CD4-positive, alpha-beta memory T cell (primary cell): ENCODE data around the gene MSI1. TPM values are rescaled to one million over a fixed set of nuclear protein-coding genes. Genes with fewer than 3 reads are reported as not detected.

Experiments
- CTCF ChIA-PET: fragments of 350-600 bp; sonication (Branson Sonifier 250); formaldehyde crosslinking; loops from one replicate; lab custom pipeline; 2021; ENCODE audit warnings: inconsistent platforms; ENCODE audit not compliant: partially characterized antibody; lab: Charles Lee
- POLR2A ChIA-PET: fragments of 350-600 bp; sonication (Branson Sonifier 250); formaldehyde crosslinking; loops from one replicate; lab custom pipeline; 2021; ENCODE audit not compliant: partially characterized antibody; lab: Charles Lee
- DNase-seq, 5 donors: peaks; one replicate each; pipeline versions ENCODE4 v3.0.0 to v3.0.0-alpha.2; 2020 to 2022; ENCODE audit warnings: mixed read lengths in 1 of 5
- H3K27ac ChIP-seq: one replicate; pipeline ENCODE4 v1.7.0; 2013; ENCODE audit warnings: low read depth, low read length
- H3K27me3 ChIP-seq: 2 replicates; pipeline ENCODE4 v1.7.0; 2013; ENCODE audit warnings: mild to moderate bottlenecking, low read length, moderate library complexity; ENCODE audit not compliant: insufficient read depth
- H3K36me3 ChIP-seq: 2 replicates; pipeline ENCODE4 v1.7.0; 2013; ENCODE audit warnings: mild to moderate bottlenecking, low read length, moderate library complexity; ENCODE audit not compliant: insufficient read depth
- H3K4me1 ChIP-seq: 2 replicates; pipeline ENCODE4 v1.7.0; 2013; ENCODE audit warnings: mild to moderate bottlenecking, low read length, moderate library complexity; ENCODE audit not compliant: insufficient read depth
- H3K4me3 ChIP-seq, 2 donors: one replicate each; pipeline ENCODE4 v1.7.0; 2013; ENCODE audit warnings: low read length in 2 of 2, mild to moderate bottlenecking in 1 of 2
- H3K9me3 ChIP-seq, 2 donors: one replicate each; pipeline ENCODE4 v1.7.0; 2013; ENCODE audit warnings: low read length in 2 of 2, control low read depth in 1 of 2; ENCODE audit not compliant: control insufficient read depth in 1 of 2
- H3K27ac Mint-ChIP-seq, 7 donors: one replicate each; pipeline ENCODE4 v1.8.0; 2020 to 2021; ENCODE audit warnings: mixed read lengths in 7 of 7, mild to moderate bottlenecking in 6 of 7, inconsistent platforms in 3 of 7, moderate library complexity in 3 of 7
- H3K27me3 Mint-ChIP-seq, 2 donors: one replicate each; pipeline ENCODE4 v1.8.0; 2020 to 2021; ENCODE audit warnings: mixed read lengths in 2 of 2
- H3K36me3 Mint-ChIP-seq, 2 donors: one replicate each; pipeline ENCODE4 v1.8.0; 2020 to 2021; ENCODE audit warnings: mixed read lengths in 2 of 2, inconsistent platforms in 1 of 2, mild to moderate bottlenecking in 1 of 2
- H3K4me1 Mint-ChIP-seq, 4 donors: one replicate each; pipeline ENCODE4 v1.8.0; 2020 to 2021; ENCODE audit warnings: mixed read lengths in 4 of 4, mild to moderate bottlenecking in 1 of 4
- H3K4me3 Mint-ChIP-seq, 8 donors: one replicate each; pipeline ENCODE4 v1.8.0; 2020 to 2021; ENCODE audit warnings: mixed read lengths in 8 of 8, mild to moderate bottlenecking in 7 of 8, moderate library complexity in 6 of 8, inconsistent platforms in 3 of 8
- H3K9me3 Mint-ChIP-seq, 8 donors: one replicate each; pipeline ENCODE4 v1.8.0; 2020 to 2021; ENCODE audit warnings: mixed read lengths in 8 of 8, mild to moderate bottlenecking in 5 of 8, inconsistent platforms in 3 of 8, moderate library complexity in 1 of 8
- intact Hi-C: fragments of 100-400 bp; cut with micrococcal nuclease; formaldehyde crosslinking; loops from one replicate; pipeline ENCODE4 v1.15.1; 2023
- polyA plus RNA-seq, 2 donors: library from polyadenylated mRNA; unstranded; fragments of 300-500 nt; fragmentation: Illumina TruSeq; gene quantifications; one replicate each; pipeline ENCODE4 v1.2.3, GENCODE V29; 2021
- total RNA-seq, 2 experiments: library from RNA; stranded (reverse); gene quantifications; one replicate each; pipeline ENCODE4 v1.2.3, GENCODE V29; 2021

MSI1 gene
- total and polyA plus RNA-seq, 4 experiments from 2014 or later: not detected

DNA sequence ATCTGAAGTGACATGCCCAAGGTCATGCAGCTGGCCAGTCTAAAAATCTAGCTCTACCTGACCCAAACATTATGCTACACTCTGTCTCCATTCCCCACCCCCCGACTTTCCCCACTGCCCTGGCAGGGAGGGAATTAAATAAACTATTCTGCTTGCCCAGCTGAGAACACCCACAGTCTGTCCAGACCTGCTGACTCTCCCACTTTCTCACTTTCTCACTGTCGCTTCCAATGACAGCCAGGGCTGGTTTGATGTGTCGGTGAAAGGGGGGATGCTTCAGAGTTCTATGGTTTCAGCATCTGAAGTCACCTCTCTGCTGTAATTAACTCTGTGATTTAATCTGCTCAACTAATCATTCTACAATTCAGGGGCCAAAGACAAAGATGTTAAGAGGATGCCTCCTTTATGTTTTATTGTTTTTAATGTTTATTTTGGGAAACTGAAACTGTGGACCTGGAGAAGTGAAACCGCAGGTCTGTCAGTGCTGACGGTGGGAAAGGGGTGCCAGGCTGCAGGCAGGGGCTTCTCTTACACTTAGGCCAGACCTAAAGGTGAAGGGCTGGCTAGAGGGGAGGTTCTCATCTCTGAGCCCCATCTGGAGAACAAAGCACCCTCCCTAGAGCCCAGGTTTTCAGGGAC, 8.1 kb upstream of the MSI1 start:
- Mint-ChIP-seq H3K36me3 (no peaks in the 10 kb centered on the region), H3K27me3 (peaks cover 44 to 53% of the 10 kb centered on the region in 2 donors), H3K9me3 (no peaks in the 10 kb centered on the region), H3K27ac (no peak overlapping the region), H3K4me3 (no peak overlapping the region), H3K4me1 (no peaks in the 10 kb centered on the region)
- Histone ChIP-seq H3K4me3 (no peak overlapping the region), H3K27me3 (peaks cover 14% of the 10 kb centered on the region), H3K4me1 (no peaks in the 10 kb centered on the region), H3K36me3 (no peaks in the 10 kb centered on the region), H3K9me3 (no peaks in the 10 kb centered on the region), H3K27ac (no peak overlapping the region)
- intact Hi-C loops: no loop called here
- no peak for DNase-seq
- ChIA-PET POLR2A (no interaction called here), CTCF (no interaction called here)

DNA sequence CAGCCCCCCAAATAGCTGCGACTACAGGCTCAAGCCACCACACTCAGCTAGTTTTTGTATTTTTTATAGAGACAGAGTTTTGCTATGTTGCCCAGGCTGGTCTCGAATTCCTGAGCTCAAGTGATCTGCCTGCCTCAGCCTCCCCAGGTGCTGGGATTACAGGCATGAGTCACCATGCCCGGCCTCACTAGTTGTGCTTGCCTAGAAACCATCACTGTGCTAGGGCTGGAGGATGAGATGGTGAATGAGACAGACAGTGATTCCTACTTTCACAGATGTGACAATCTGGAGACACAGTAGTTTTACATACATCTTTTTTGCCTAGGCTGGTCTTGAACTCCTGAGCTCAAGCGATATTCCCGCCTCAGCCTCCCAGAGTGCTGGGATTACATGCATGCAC, 7.5 kb upstream of the MSI1 start:
- POLR2A ChIA-PET: no interaction called here
- Mint-ChIP-seq H3K27ac (no peak overlapping the region), H3K4me1 (no peaks in the 10 kb centered on the region), H3K27me3 (peaks cover 42 to 54% of the 10 kb centered on the region in 2 donors), H3K36me3 (no peaks in the 10 kb centered on the region), H3K4me3 (no peak overlapping the region), H3K9me3 (no peaks in the 10 kb centered on the region)
- no peak for DNase-seq
- Histone ChIP-seq H3K4me1 (no peaks in the 10 kb centered on the region), H3K9me3 (no peaks in the 10 kb centered on the region), H3K27ac (no peak overlapping the region), H3K36me3 (no peaks in the 10 kb centered on the region), H3K4me3 (no peak overlapping the region), H3K27me3 (peaks cover 13% of the 10 kb centered on the region)
- intact Hi-C loops: no loop called here
- CTCF ChIA-PET: no interaction called here

DNA sequence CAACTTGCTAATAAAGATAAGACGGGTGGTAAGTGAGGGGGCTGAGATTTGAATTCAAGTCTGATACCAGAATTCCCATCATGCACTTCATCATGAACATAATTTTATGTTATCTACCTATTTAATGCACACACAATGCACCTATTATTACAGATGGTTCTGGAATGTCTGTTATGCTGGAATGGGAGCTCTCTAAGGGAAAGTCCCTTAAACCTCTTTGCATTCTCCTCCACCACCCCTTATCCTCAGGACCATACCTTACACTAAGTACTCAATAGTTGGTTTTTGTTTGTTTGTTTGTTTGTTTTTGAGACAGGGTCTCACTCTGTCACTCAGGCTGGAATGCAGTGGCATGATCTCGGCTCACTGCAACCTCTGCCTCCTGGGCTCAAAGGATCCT, 7.0 kb upstream of the MSI1 start:
- no peaks in the 10 kb centered on the region for H3K36me3 ChIP-seq
- ChIA-PET CTCF (no interaction called here), POLR2A (no interaction called here)
- no peak overlapping the region for H3K27ac ChIP-seq
- peaks cover 16% of the 10 kb centered on the region for H3K27me3 ChIP-seq
- Mint-ChIP-seq H3K4me3 (no peak overlapping the region), H3K27me3 (peaks cover 43 to 56% of the 10 kb centered on the region in 2 donors), H3K9me3 (no peaks in the 10 kb centered on the region), H3K4me1 (peaks cover 0 to under 1% (median 0%) of the 10 kb centered on the region in 4 donors), H3K27ac (no peak overlapping the region), H3K36me3 (no peaks in the 10 kb centered on the region)
- no peaks in the 10 kb centered on the region for H3K9me3 ChIP-seq
- no peak for DNase-seq
- H3K4me1 ChIP-seq: no peaks in the 10 kb centered on the region
- intact Hi-C loops: no loop called here
- H3K4me3 ChIP-seq: no peak overlapping the region

DNA sequence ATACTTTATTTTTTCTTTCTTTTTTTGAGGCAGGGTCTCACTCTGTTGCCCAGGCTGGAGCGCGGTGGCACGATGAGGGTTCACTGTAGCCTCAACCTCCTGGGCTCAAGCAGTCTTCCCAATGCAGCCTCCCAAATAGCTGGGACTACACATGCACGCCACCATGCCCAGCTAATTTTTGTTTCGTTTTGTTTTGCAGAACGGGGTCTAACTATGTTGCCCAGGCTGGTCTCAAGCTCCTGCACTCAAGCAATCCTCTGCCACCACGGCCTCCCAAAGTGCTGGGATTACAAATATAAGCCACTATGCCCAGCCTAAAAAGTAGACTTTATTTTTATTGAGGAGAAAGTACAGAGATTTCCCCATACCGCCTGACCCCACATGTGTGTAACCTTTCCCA, 4.7 kb upstream of the MSI1 start:
- H3K36me3 Mint-ChIP-seq: no peaks in the 10 kb centered on the region
- H3K4me1 ChIP-seq: peaks cover 8% of the 10 kb centered on the region
- intact Hi-C loops: no loop called here
- H3K27me3 ChIP-seq: peaks cover 31% of the 10 kb centered on the region
- no peaks in the 10 kb centered on the region for H3K36me3 ChIP-seq
- peaks cover 2 to 15% (median 7%) of the 10 kb centered on the region in 4 donors for H3K4me1 Mint-ChIP-seq
- ChIA-PET POLR2A (no interaction called here), CTCF (interaction anchor here (1.4 kb wide), 1 partner anchor 16 kb away, joined by 3 read pairs; no protein-coding TSS in a partner anchor)
- H3K9me3 ChIP-seq: no peaks in the 10 kb centered on the region
- H3K9me3 Mint-ChIP-seq: no peaks in the 10 kb centered on the region
- no peak overlapping the region for H3K4me3 ChIP-seq
- no peak for DNase-seq
- no peak overlapping the region for H3K4me3 Mint-ChIP-seq
- H3K27me3 Mint-ChIP-seq: peaks cover 53 to 64% of the 10 kb centered on the region in 2 donors
- no peak overlapping the region for H3K27ac Mint-ChIP-seq
- no peak overlapping the region for H3K27ac ChIP-seq

DNA sequence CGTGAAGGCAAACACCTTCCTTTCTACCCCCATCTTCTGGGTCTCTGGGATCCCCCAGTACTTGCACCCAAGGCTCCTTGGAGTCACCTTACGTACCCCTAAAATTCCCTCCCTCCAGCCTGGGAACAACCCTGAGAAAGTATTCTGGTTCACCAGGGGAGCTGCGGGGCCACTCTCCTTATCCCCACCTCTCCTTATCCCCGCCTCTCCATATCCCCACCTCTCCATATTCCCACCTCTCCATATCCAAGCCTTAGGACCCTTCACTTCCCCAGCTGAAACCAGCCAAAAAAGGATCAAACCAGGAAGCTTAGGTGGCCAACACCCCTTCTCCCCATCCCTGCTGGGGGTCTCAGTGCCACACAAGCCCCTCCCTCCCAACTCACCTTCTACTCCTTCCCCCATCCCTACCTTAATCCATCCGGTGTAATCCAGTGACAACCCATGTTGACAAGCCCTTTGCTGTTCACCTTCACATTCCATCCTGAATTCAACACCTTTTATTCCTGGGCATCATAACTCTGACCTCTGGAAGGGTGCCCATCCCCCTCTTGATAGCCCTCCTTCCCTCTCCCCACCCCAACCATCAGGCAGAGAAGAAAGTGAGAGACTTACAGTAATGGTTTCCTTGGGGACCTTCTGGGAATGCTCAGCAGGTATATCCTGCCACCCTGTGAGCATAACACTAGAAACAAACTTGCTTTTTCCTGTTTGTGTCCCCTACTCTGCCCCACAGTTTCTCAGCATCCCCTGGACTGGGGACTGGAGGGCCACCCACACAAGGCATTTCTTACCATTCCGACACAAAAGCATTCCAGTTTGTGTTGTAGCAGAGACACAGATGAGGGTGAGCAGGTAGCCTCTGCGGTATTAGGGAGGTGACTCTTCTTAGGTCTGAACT, 1.6 kb upstream of the MSI1 start:
- peaks cover 4 to 28% (median 10%) of the 10 kb centered on the region in 4 donors for H3K4me1 Mint-ChIP-seq
- no peaks in the 10 kb centered on the region for H3K9me3 Mint-ChIP-seq
- Histone ChIP-seq H3K9me3 (no peaks in the 10 kb centered on the region), H3K36me3 (no peaks in the 10 kb centered on the region), H3K27ac (no peak overlapping the region), H3K27me3 (peaks cover 36% of the 10 kb centered on the region), H3K4me3 (no peak overlapping the region), H3K4me1 (peaks cover 15% of the 10 kb centered on the region)
- CTCF ChIA-PET: no interaction called here
- POLR2A ChIA-PET: no interaction called here
- no peaks in the 10 kb centered on the region for H3K36me3 Mint-ChIP-seq
- no peak overlapping the region for H3K27ac Mint-ChIP-seq
- peak overlapping the region; percentile 56 to 88 (median 75) for H3K4me3 Mint-ChIP-seq
- no peak for DNase-seq
- intact Hi-C loops: no loop called here
- H3K27me3 Mint-ChIP-seq: peaks cover 63 to 68% of the 10 kb centered on the region in 2 donors

DNA sequence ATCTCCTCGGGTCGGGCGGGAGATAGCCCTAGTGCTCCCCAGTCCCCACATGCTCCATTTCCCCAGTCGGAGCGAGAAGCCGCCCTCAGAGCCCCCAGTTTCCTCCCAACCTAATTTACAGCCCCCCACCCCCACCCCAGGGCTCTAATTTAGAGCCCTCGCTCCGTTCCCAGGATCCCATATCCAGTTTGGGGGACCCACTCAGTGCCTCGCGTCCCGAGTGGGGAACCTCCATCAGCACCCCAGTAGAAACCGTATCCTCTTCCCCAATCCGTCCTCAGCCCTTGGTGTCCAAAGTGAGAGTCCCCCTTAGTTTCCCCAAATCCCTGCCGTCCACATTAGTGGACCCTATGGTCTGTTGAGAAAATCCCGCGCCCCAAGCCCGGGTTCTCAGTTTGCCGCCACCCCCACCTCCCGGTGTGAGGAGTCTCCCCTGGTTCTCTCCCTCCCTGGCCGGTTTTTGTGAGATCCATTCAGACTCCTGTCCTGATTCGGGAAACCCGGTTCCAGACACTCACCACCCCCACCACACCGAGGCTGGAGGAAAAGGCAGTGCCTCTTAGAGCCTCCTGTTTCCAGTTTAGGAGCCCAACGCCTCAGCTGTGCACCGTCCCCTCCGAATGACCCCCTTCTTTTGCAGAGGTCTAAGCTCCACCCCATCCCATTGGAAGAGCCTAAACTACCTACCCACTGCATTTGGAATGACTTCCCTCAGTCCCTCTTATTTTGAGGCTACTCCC, 809 bp upstream of the MSI1 start:
- ChIA-PET CTCF (no interaction called here), POLR2A (no interaction called here)
- intact Hi-C loops: no loop called here
- Histone ChIP-seq H3K27ac (no peak overlapping the region), H3K36me3 (no peaks in the 10 kb centered on the region), H3K4me3 (no peak overlapping the region), H3K4me1 (peaks cover 15% of the 10 kb centered on the region), H3K9me3 (no peaks in the 10 kb centered on the region), H3K27me3 (peaks cover 32% of the 10 kb centered on the region)
- no peaks in the 10 kb centered on the region for H3K36me3 Mint-ChIP-seq
- peaks cover 62 to 70% of the 10 kb centered on the region in 2 donors for H3K27me3 Mint-ChIP-seq
- peak overlapping the region in 2 of 7 donors; percentile 42 to 81 for H3K27ac Mint-ChIP-seq
- no peak for DNase-seq
- H3K4me1 Mint-ChIP-seq: peaks cover 4 to 28% (median 10%) of the 10 kb centered on the region in 4 donors
- no peaks in the 10 kb centered on the region for H3K9me3 Mint-ChIP-seq
- H3K4me3 Mint-ChIP-seq: peak overlapping the region; percentile 56 to 88 (median 76)
